HG02759 (cell line): ENCODE data around the gene PCDHAC2.

ENCODE experiments used
- ATAC-seq: cut with Tn5 transposase; IDR thresholded peaks from one replicate; pipeline ENCODE4 v1.9.1; 2021; ENCODE audit warnings: mild to moderate bottlenecking, moderate library complexity; ENCODE audit not compliant: unreplicated experiment

PCDHAC2 gene

GRCh38 chr5:140966293-140967225 lies at the start of gene PCDHAC2:
TSS of gene PCDHAC2 (plus strand) at chr5:140966476. CDS start at chr5:140966767, 291 bp downstream.
- no peak for ATAC-seq

GRCh38 chr5:140923601-140924000 lies 42.7 kb upstream of the PCDHAC2 start:
- ATAC-seq, result no peak

GRCh38 chr5:140925806-140926442 lies 40.4 kb upstream of the PCDHAC2 start, which contains the start of gene PCDHAC1:
TSS of gene PCDHAC1 (plus strand) at chr5:140926299. CDS start at chr5:140926893, 594 bp downstream.
- no peak for ATAC-seq

- ATAC-seq, result no peak
These were observed 39.6 kb upstream of the PCDHAC2 start for GRCh38 chr5:140926443-140927227.

- no peak for ATAC-seq
These were observed 39.1 kb upstream of the PCDHAC2 start for GRCh38 chr5:140927228-140927573.

- no peak for ATAC-seq
These were observed 31.2 kb upstream of the PCDHAC2 start for GRCh38 chr5:140934964-140935606.

GRCh38 chr5:140946578-140946977 lies 19.7 kb upstream of the PCDHAC2 start:
- no peak for ATAC-seq

GRCh38 chr5:140951636-140952035 lies 14.6 kb upstream of the PCDHAC2 start:
- ATAC-seq, result no peak

- no peak for ATAC-seq
These were observed 13.0 kb upstream of the PCDHAC2 start for GRCh38 chr5:140953234-140953633.

- ATAC-seq, result no peak
These were observed 4.1 kb upstream of the PCDHAC2 start for GRCh38 chr5:140962190-140962589.

GRCh38 chr5:140964356-140964755 lies 1.9 kb upstream of the PCDHAC2 start:
- ATAC-seq, result no peak

GRCh38 chr5:140965905-140966292 lies 377 bp upstream of the PCDHAC2 start:
- no peak for ATAC-seq

GRCh38 chr5:140967226-140967893 lies 1.1 kb downstream of the PCDHAC2 start:
- ATAC-seq, result no peak

- no peak for ATAC-seq
These were observed 3.6 kb downstream of the PCDHAC2 start for GRCh38 chr5:140969880-140970279.

GRCh38 chr5:140973550-140973949 lies 7.3 kb downstream of the PCDHAC2 start:
- ATAC-seq, result no peak

- no peak for ATAC-seq
These were observed 10.7 kb downstream of the PCDHAC2 start for GRCh38 chr5:140977003-140977402.

GRCh38 chr5:140978260-140978659 lies 12.0 kb downstream of the PCDHAC2 start:
- no peak for ATAC-seq

GRCh38 chr5:140978983-140979382 lies 12.7 kb downstream of the PCDHAC2 start:
- no peak for ATAC-seq

- ATAC-seq, result no peak
These were observed 15.9 kb downstream of the PCDHAC2 start for GRCh38 chr5:140982083-140982716.

GRCh38 chr5:140986117-140986521 lies 19.8 kb downstream of the PCDHAC2 start:
- ATAC-seq, result no peak
